ENCODE results near the gene PFKFB3.
"Not testable (repeated sequence)": the region's sequence is repeated elsewhere in the genome, so short reads cannot be mapped to it uniquely, and the experiment has no call there.

Gene PFKFB3

GRCh38 chr10:6186894-6187256, 15.9 kb upstream of the PFKFB3 start:
- TF ChIP-seq CTCF (conservative IDR thresholded peaks at IDR 0.05; ENCODE audit: low read depth, low read length) = no peak
- DNase-seq (ENCODE audit: low read depth) = no peak
- no peak overlapping the region for H3K4me3 ChIP-seq (ENCODE audit: low read depth, low read length)

GRCh38 chr10:6187278-6187677, 15.5 kb upstream of the PFKFB3 start:
- no peak for DNase-seq (ENCODE audit: low read depth)
- no peak overlapping the region for H3K4me3 ChIP-seq (ENCODE audit: low read depth, low read length)
- no peak for TF ChIP-seq CTCF (conservative IDR thresholded peaks at IDR 0.05; ENCODE audit: low read depth, low read length)

GRCh38 chr10:6190033-6190432, 12.7 kb upstream of the PFKFB3 start:
- not testable (repeated sequence) for DNase-seq (ENCODE audit: low read depth); H3K4me3 ChIP-seq (ENCODE audit: low read depth, low read length)

- no peak overlapping the region for H3K4me3 ChIP-seq (ENCODE audit: low read depth, low read length)
- DNase-seq (ENCODE audit: low read depth) = no peak
- TF ChIP-seq CTCF (conservative IDR thresholded peaks at IDR 0.05; ENCODE audit: low read depth, low read length) = no peak
These were observed 11.6 kb upstream of the PFKFB3 start for GRCh38 chr10:6191147-6191546.

- no peak for TF ChIP-seq CTCF (conservative IDR thresholded peaks at IDR 0.05; ENCODE audit: low read depth, low read length)
- no peak overlapping the region for H3K4me3 ChIP-seq (ENCODE audit: low read depth, low read length)
- no peak for DNase-seq (ENCODE audit: low read depth)
These were observed 11.2 kb upstream of the PFKFB3 start for GRCh38 chr10:6191569-6191968.

- not testable (repeated sequence) for H3K4me3 ChIP-seq (ENCODE audit: low read depth, low read length); DNase-seq (ENCODE audit: low read depth)
These were observed 9.4 kb upstream of the PFKFB3 start for GRCh38 chr10:6193342-6193741.

- TF ChIP-seq CTCF (conservative IDR thresholded peaks at IDR 0.05; ENCODE audit: low read depth, low read length) = no peak
- DNase-seq (ENCODE audit: low read depth) = no peak
- no peak overlapping the region for H3K4me3 ChIP-seq (ENCODE audit: low read depth, low read length)
These were observed 8.4 kb upstream of the PFKFB3 start for GRCh38 chr10:6194311-6194710.

GRCh38 chr10:6195376-6195775, 7.4 kb upstream of the PFKFB3 start:
- no peak for TF ChIP-seq CTCF (conservative IDR thresholded peaks at IDR 0.05; ENCODE audit: low read depth, low read length)
- peak; percentile 68 for DNase-seq (ENCODE audit: low read depth)
- H3K4me3 ChIP-seq (ENCODE audit: low read depth, low read length) = no peak overlapping the region

All from choroid plexus epithelial cell (primary cell).